HCT116 (cell line): Measurements from ENCODE around the gene NEK9. TPM values are rescaled to one million over a fixed set of nuclear protein-coding genes. Genes with fewer than 3 reads are reported as not detected.

Experiments used
- ATAC-seq: fragments of 200-7000 bp; cut with Tn5 transposase; 2 replicates; pipeline ENCODE4 v1.9.1; 2020; ENCODE audit warnings: mild to moderate bottlenecking, moderate library complexity
- BruUV-seq: library from RNA; stranded (reverse); fragments of 400-500 nt; replicated peaks from 2 replicates; lab custom pipeline; 2021; lab: Mats Ljungman, UMichigan
- CTCF ChIA-PET: fragments of 300-600 bp; sonication (Branson Sonifier 250); formaldehyde crosslinking; loops from one replicate; lab custom pipeline; 2021; ENCODE audit warnings: antibody characterized with exemption; lab: Charles Lee
- POLR2A ChIA-PET: fragments of 300-600, 350-600 bp; sonication (Branson Sonifier 250); formaldehyde crosslinking; loops from one replicate; lab custom pipeline; 2021; ENCODE audit warnings: antibody characterized with exemption; lab: Charles Lee
- RAD21 ChIA-PET, 2 experiments: fragments of 300-600 bp; sonication (Branson Sonifier 250); formaldehyde crosslinking; loops; one replicate each; lab custom pipeline; 2023; ENCODE audit warnings: low total read pairs in 2 of 2; ENCODE audit not compliant: uncharacterized antibody in 2 of 2, unreplicated experiment in 2 of 2, low non-redundant PET in 1 of 2; lab: Charles Lee
- DNase-seq: peaks from one replicate; pipeline ENCODE4 v3.0.0-alpha.2; 2010; ENCODE audit warnings: low read depth, low spot score
- H2AFZ ChIP-seq: fragments of 200-600 bp; shearing (Covaris generic), sonication (generic); 2 replicates; pipeline ENCODE4 v1.6.1; 2017; ENCODE audit warnings: low read depth, mixed run types, mixed read lengths, antibody characterized with exemption, low read length; ENCODE audit not compliant: poor library complexity, severe bottlenecking
- H3K27ac ChIP-seq: 2 replicates; pipeline ENCODE4 v1.5.1; 2012; ENCODE audit warnings: low read depth, low read length
- H3K27me3 ChIP-seq: fragments of 200-600 bp; sonication (generic); 2 replicates; pipeline ENCODE4 v1.6.1; 2016; ENCODE audit warnings: mixed run types, low read length, mixed read lengths; ENCODE audit not compliant: insufficient read depth
- H3K36me3 ChIP-seq, 2 experiments: fragments of 200-500 bp in 1 of 2; fragments of 200-600 bp in 1 of 2; sonication (Bioruptor generic) in 1 of 2; sonication (generic) in 1 of 2; 2 replicates each; pipeline versions ENCODE4 v1.5.1 to v1.6.1; 2014 to 2016; ENCODE audit warnings: low read length in 2 of 2, inconsistent platforms in 1 of 2, mixed read lengths in 1 of 2, mixed run types in 1 of 2; ENCODE audit not compliant: insufficient read depth in 2 of 2, control insufficient read depth in 1 of 2
- H3K4me1 ChIP-seq, 2 experiments: fragments of 200-600 bp in 1 of 2; sonication (generic) in 1 of 2; 2 replicates each; pipeline versions ENCODE4 v1.5.1 to v1.6.1; 2012 to 2017; ENCODE audit warnings: low read length in 2 of 2, inconsistent platforms in 1 of 2, mild to moderate bottlenecking in 1 of 2, mixed read lengths in 1 of 2, mixed run types in 1 of 2, moderate library complexity in 1 of 2; ENCODE audit not compliant: insufficient read depth in 2 of 2, control insufficient read depth in 1 of 2
- H3K4me2 ChIP-seq: fragments of 200-600 bp; sonication (generic); 2 replicates; pipeline ENCODE4 v1.6.1; 2017; ENCODE audit warnings: mixed run types, low read length, mixed read lengths
- H3K4me3 ChIP-seq, 2 experiments: fragments of 200-600 bp in 1 of 2; sonication (generic) in 1 of 2; replicated peaks in 1 of 2; 2 replicates each; pipeline ENCODE4 v1.5.1; 2011 to 2016; ENCODE audit warnings: low read length in 2 of 2, control low read depth in 1 of 2, low read depth in 1 of 2, mild to moderate bottlenecking in 1 of 2, mixed read lengths in 1 of 2, mixed run types in 1 of 2
- H3K79me2 ChIP-seq: fragments of 200-600 bp; sonication (generic); 2 replicates; pipeline ENCODE4 v1.6.1; 2017; ENCODE audit warnings: mild to moderate bottlenecking, mixed run types, low read length, moderate library complexity, mixed read lengths; ENCODE audit not compliant: insufficient read depth
- H3K9ac ChIP-seq: fragments of 200-600 bp; sonication (generic); 2 replicates; pipeline ENCODE4 v1.6.1; 2016; ENCODE audit warnings: low read length, mixed read lengths
- H3K9me2 ChIP-seq: fragments of 200-600 bp; sonication (generic), shearing (Covaris generic); 2 replicates; pipeline ENCODE4 v1.6.1; 2017; ENCODE audit warnings: mixed run types, mild to moderate bottlenecking, moderate library complexity; ENCODE audit not compliant: insufficient read depth
- H3K9me3 ChIP-seq, 2 experiments: fragments of 200-500 bp in 1 of 2; fragments of 200-600 bp in 1 of 2; sonication (Bioruptor generic) in 1 of 2; sonication (generic) in 1 of 2; 2 replicates each; pipeline ENCODE4 v1.6.1; 2014 to 2017; ENCODE audit warnings: low read length in 2 of 2, mixed read lengths in 2 of 2, inconsistent platforms in 1 of 2, low read depth in 1 of 2, mild to moderate bottlenecking in 1 of 2, mixed run types in 1 of 2, moderate library complexity in 1 of 2; ENCODE audit not compliant: control insufficient read depth in 1 of 2, insufficient read depth in 1 of 2
- H4K20me1 ChIP-seq: fragments of 200-600 bp; sonication (generic), shearing (Covaris generic); 2 replicates; pipeline ENCODE4 v1.6.1; 2017; ENCODE audit warnings: mixed run types, mild to moderate bottlenecking, moderate library complexity; ENCODE audit not compliant: insufficient read depth
- CBX3 ChIP-seq: IDR thresholded peaks from 2 replicates; pipeline ENCODE4 v1.6.1; 2012; ENCODE audit warnings: low read depth
- CEBPB ChIP-seq: IDR thresholded peaks from 2 replicates; pipeline ENCODE4 v1.6.1; 2012; ENCODE audit warnings: low read depth
- EGR1 ChIP-seq: IDR thresholded peaks from 2 replicates; pipeline ENCODE4 v1.6.1; 2012; ENCODE audit warnings: low read depth
- ELF1 ChIP-seq: IDR thresholded peaks from 2 replicates; pipeline ENCODE4 v1.6.1; 2012; ENCODE audit warnings: low read depth, borderline replicate concordance
- EZH2 ChIP-seq: fragments of 200-600 bp; sonication (generic); IDR thresholded peaks from 2 replicates; pipeline ENCODE4 v1.6.1; 2017; ENCODE audit warnings: antibody characterized with exemption, mixed run types
- EZH2phosphoT487 ChIP-seq: fragments of 200-600 bp; IDR thresholded peaks from 2 replicates; pipeline ENCODE4 v1.6.1; 2018; ENCODE audit warnings: antibody characterized with exemption, borderline replicate concordance
- FOSL1 ChIP-seq: IDR thresholded peaks from 2 replicates; pipeline ENCODE4 v1.6.1; 2012; ENCODE audit warnings: low read depth
- JUND ChIP-seq: IDR thresholded peaks from 2 replicates; pipeline ENCODE4 v1.6.1; 2012
- MAX ChIP-seq: IDR thresholded peaks from 2 replicates; pipeline ENCODE4 v1.6.1; 2012
- POLR2A ChIP-seq: IDR thresholded peaks from 2 replicates; pipeline ENCODE4 v1.7.0; 2011; ENCODE audit warnings: borderline replicate concordance; ENCODE audit not compliant: insufficient read depth, insufficient read length; ENCODE audit errors: extremely low read depth
- RAD21 ChIP-seq: IDR thresholded peaks from 2 replicates; pipeline ENCODE4 v1.6.1; 2012; ENCODE audit warnings: low read depth, mild to moderate bottlenecking
- REST ChIP-seq: IDR thresholded peaks from 2 replicates; pipeline ENCODE4 v1.6.1; 2012; ENCODE audit warnings: low read depth
- TCF7L2 ChIP-seq: IDR thresholded peaks from 2 replicates; pipeline ENCODE4 v1.7.0; 2011; ENCODE audit warnings: borderline replicate concordance, inconsistent platforms; ENCODE audit not compliant: insufficient read depth, insufficient read length; ENCODE audit errors: extremely low read depth
- ZBTB33 ChIP-seq: IDR thresholded peaks from 2 replicates; pipeline ENCODE4 v1.6.1; 2011; ENCODE audit warnings: mild to moderate bottlenecking, low read length, moderate library complexity; ENCODE audit not compliant: insufficient replicate concordance; ENCODE audit errors: extremely low read depth
- ZFX ChIP-seq: fragments of 450-650 bp; IDR thresholded peaks from 2 replicates; pipeline ENCODE4 v1.6.1; 2017
- intact Hi-C: fragments of 100-400 bp; cut with micrococcal nuclease; formaldehyde crosslinking; loops from 2 replicates; pipeline ENCODE4 v1.10.0; 2022
- total RNA-seq: library from RNA; stranded (reverse); gene quantifications from one replicate; pipeline ENCODE4 v1.2.1, GENCODE V29; 2021; ENCODE audit not compliant: unreplicated experiment

Gene NEK9
- total RNA-seq, 1 experiment from 2014 or later, result 64.4 TPM

DNA sequence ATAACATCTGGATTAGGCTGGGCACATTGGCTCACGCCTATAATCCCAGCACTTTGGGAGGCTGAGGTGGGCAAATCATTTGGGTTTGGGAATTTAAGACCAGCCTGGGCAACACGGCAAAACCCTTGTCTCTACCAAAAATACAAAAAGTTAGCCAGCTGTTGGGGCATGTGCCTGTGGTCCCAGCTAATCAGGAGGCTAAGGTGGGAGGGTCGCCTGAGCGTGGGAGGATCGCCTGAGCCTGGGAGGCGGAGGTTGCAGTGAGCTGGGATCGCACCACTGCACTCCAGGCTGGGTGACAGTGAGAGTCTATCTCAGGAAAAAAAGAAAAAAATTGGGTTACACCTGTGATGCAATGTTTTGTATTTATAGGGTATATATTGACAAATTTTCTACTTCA, 5.3 kb downstream of the NEK9 start:
- ChIA-PET CTCF (no interaction called here), POLR2A (no interaction called here), RAD21 (no interaction called here)
- Histone ChIP-seq H3K4me1 (peaks cover 23 to 28% of the 10 kb centered on the region in 2 experiments), H3K79me2 (peaks cover 18% of the 10 kb centered on the region), H3K9me2 (no peaks in the 10 kb centered on the region), H3K4me2 (no peak overlapping the region), H3K27ac (no peak overlapping the region), H4K20me1 (no peaks in the 10 kb centered on the region), H3K4me3 (no peak overlapping the region), H2AFZ (no peak overlapping the region), H3K9ac (no peak overlapping the region), H3K36me3 (peaks cover 15 to 18% of the 10 kb centered on the region in 2 experiments; a peak in 3 of 4 replicates), H3K27me3 (no peaks in the 10 kb centered on the region), H3K9me3 (no peaks in the 10 kb centered on the region)
- DNase-seq (no peak), ATAC-seq (no peak)
- no TSS peak for BruUV-seq
- intact Hi-C loops, result no loop called here
- no peak for TF ChIP-seq EZH2
- no peak for TF ChIP-seq ELF1
- TF ChIP-seq MAX, result no peak
- no peak for TF ChIP-seq REST
- no peak for TF ChIP-seq RAD21
- no peak for TF ChIP-seq EZH2phosphoT487
- TF ChIP-seq FOSL1, result no peak
- TF ChIP-seq CEBPB, result no peak
- no peak for TF ChIP-seq CBX3
- no peak for TF ChIP-seq JUND
- TF ChIP-seq POLR2A, result no peak
- no peak for TF ChIP-seq ZBTB33
- TF ChIP-seq TCF7L2, result no peak
- TF ChIP-seq ZFX, result no peak
- no peak for TF ChIP-seq EGR1
